ENCODE results near the gene DAZL. TPM values are rescaled to one million over a fixed set of nuclear protein-coding genes. Genes with fewer than 3 reads are reported as not detected.

DAZL gene
- polyA plus RNA-seq, 1 of the 3 experiments (the other 2 are of a cell fraction), result not detected

DNA sequence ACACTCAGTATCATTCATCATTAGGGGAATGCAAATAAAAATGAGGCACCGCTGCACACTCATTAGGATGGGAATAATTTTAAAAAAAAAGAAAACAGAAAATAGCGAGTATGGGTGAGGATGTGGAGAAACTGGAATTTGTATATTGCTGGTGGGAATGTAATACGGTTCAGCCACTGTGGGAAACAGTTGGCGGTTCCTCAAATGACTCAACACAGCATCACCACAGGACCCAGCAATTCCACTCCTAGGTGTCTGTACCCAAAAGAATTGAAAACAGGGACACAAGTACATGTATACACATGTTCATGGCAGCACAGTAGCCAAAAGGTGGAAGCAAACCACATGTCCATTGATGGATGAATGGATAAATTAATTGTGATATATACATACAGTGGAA is 56.5 kb downstream of the DAZL start:
- Histone ChIP-seq H3F3A (replicated peaks; ENCODE audit: insufficient read depth) (no peaks in the 10 kb centered on the region), H3K27me3 (ENCODE audit: insufficient read depth) (no peaks in the 10 kb centered on the region), H3K4me1 (ENCODE audit: control insufficient read depth in 1 of 2, insufficient read depth in 2 of 2, low read depth in 1 of 2, low read length in 1 of 2) (peaks cover 0 to 10% of the 10 kb centered on the region in 2 experiments; a peak in 2 of 4 replicates), H3K9ac (no peak overlapping the region), H3K4me2 (no peak overlapping the region), H3K79me2 (ENCODE audit: insufficient read depth) (no peaks in the 10 kb centered on the region), H3K9me2 (no peaks in the 10 kb centered on the region), H2AFZ (ENCODE audit: low read depth) (no peak overlapping the region), H3K36me3 (replicated peaks in 1 of 2; ENCODE audit: control insufficient read depth in 1 of 2, insufficient read depth in 2 of 2, low read length in 1 of 2) (no peaks in the 10 kb centered on the region), H3K4me3 (ENCODE audit: low read depth in 2 of 2, low read length in 1 of 2) (no peak overlapping the region), H3K9me3 (no peaks in the 10 kb centered on the region), H3K27ac (ENCODE audit: low read depth in 2 of 2, low read length in 1 of 2) (no peak overlapping the region), H4K20me1 (ENCODE audit: insufficient read depth) (no peaks in the 10 kb centered on the region)
- POLR2A ChIA-PET, result no interaction called here
- TF ChIP-seq RXRA (IDR thresholded peaks at IDR 0.05; ENCODE audit: borderline replicate concordance, low read depth), result no peak
- 0 out of 2 replicates have a peak, but pooled peaks have one; percentile 8 for TF ChIP-seq TCF12 (IDR thresholded peaks at IDR 0.05)
- DNase-seq, result no peak
- WGBS (ENCODE audit: low lambda C conversion rate), result 84% methylated on average over 4 of the region's 4 CpGs
- CTCF ChIA-PET, result interaction anchor here (2.5 kb wide), 1 partner anchor 258 kb away, joined by 11 read pairs; no protein-coding TSS in a partner anchor

DNA sequence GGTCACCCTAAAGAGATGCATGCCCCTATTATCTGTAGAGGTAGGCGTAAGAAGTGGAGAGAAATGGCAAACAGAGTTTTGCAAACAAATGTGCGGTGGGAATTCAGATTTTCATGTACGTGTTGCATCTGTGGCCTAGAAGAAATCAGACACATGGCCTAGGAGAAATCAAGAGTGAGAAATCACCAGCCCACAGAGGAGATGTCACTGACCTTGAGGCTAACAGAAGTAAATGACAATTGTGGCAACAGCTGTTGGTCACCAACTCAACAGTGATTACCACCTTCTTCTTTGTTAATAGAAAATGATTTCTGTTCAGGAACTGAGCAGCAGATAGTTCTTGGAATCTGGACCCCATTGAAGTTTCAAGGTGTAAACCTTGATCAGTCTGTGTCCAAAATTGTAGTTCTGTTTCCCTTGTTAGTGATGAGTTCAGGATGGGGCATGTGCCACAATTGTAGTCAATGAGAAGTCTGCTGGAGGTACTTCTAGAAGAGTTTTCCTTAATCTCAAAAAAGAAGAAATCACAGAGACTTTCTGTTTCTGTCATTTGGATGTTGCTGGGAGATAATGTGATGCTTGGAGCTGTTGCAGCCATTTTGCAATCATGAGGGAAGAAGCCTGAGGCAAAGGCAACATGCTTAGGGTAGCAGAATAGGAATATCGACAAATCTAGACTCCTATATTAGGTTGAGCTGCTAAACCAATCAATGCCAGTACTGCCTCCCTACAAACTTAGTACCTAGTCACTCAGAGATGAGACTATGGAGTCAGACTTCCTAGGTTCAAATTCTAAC is 57.5 kb downstream of the DAZL start:
- Histone ChIP-seq H3K79me2 (ENCODE audit: insufficient read depth) (no peaks in the 10 kb centered on the region), H3K4me3 (ENCODE audit: low read depth in 2 of 2, low read length in 1 of 2) (no peak overlapping the region), H3K4me2 (no peak overlapping the region), H3K36me3 (replicated peaks in 1 of 2; ENCODE audit: control insufficient read depth in 1 of 2, insufficient read depth in 2 of 2, low read length in 1 of 2) (no peaks in the 10 kb centered on the region), H3K27ac (ENCODE audit: low read depth in 2 of 2, low read length in 1 of 2) (no peak overlapping the region; a peak in 1 of 4 replicates), H4K20me1 (ENCODE audit: insufficient read depth) (no peaks in the 10 kb centered on the region), H3K9me2 (no peaks in the 10 kb centered on the region), H3K9ac (no peak overlapping the region), H3K27me3 (ENCODE audit: insufficient read depth) (no peaks in the 10 kb centered on the region), H3K9me3 (no peaks in the 10 kb centered on the region), H2AFZ (ENCODE audit: low read depth) (no peak overlapping the region), H3F3A (replicated peaks; ENCODE audit: insufficient read depth) (no peaks in the 10 kb centered on the region), H3K4me1 (ENCODE audit: control insufficient read depth in 1 of 2, insufficient read depth in 2 of 2, low read depth in 1 of 2, low read length in 1 of 2) (peaks cover 0 to 10% of the 10 kb centered on the region in 2 experiments; a peak in 2 of 4 replicates)
- no peak for TF ChIP-seq REST (IDR thresholded peaks at IDR 0.05; ENCODE audit: low read depth, low read length)
- no peak for TF ChIP-seq USF1 (IDR thresholded peaks at IDR 0.05; ENCODE audit: borderline replicate concordance, low read depth)
- no peak for TF ChIP-seq SIN3A (IDR thresholded peaks at IDR 0.05; ENCODE audit: borderline replicate concordance, low read depth, low read length)
- no peak for TF ChIP-seq ELF1 (IDR thresholded peaks at IDR 0.05)
- TF ChIP-seq IRF3 (IDR thresholded peaks at IDR 0.05; ENCODE audit: low read depth, low read length), result no peak
- TF ChIP-seq TAF1 (IDR thresholded peaks at IDR 0.05; ENCODE audit: borderline replicate concordance, low read depth, low read length), result no peak
- ChIA-PET POLR2A (no interaction called here), CTCF (interaction anchor here (1.3 to 2.5 kb wide), 3 partner anchors 9 to 280 kb away, joined by 5 to 11 read pairs (median 6); no protein-coding TSS in a partner anchor)
- WGBS (ENCODE audit: low lambda C conversion rate), result 77% methylated on average over 4 of the region's 4 CpGs
- no peak for DNase-seq

Data from SK-N-SH (cell line).